MM.1S (cell line): ENCODE data around the gene MOCS2.

Experiments used
- EZH2 ChIP-seq: fragments of 300-600 bp; sonication (generic); optimal IDR thresholded peaks from 2 replicates; pipeline ENCODE3; 2017; ENCODE audit warnings: low read depth, mild to moderate bottlenecking, antibody characterized with exemption, low read length, mixed read lengths
- TF ChIP-seq, protein P1 (sequence below): fragments of 300-600 bp; sonication (generic); IDR thresholded peaks from 2 replicates; pipeline ENCODE4 v1.5.1; 2016; ENCODE audit warnings: antibody characterized with exemption, low read length, mixed read lengths

DNA sequence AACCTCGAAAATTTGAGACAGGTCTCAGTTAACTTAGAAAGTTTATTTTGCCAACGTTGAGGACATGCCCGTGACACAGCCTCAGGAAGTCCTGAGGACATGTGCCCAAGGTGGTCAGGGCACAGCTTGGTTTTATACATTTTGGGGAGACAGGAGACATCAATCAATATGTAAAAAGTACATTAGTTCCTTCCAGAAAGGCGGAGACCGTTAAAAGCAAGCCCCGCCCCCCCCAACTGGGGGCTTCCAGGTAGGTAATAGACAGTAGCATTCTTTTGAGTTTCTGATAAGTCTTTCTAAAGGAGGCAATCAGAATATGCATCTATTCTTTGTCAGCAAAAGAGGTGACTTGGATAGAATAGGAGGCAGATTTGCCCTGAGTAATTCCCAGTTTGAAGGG is 599 bp upstream of the MOCS2 start:
- TF ChIP-seq, protein P1, sequence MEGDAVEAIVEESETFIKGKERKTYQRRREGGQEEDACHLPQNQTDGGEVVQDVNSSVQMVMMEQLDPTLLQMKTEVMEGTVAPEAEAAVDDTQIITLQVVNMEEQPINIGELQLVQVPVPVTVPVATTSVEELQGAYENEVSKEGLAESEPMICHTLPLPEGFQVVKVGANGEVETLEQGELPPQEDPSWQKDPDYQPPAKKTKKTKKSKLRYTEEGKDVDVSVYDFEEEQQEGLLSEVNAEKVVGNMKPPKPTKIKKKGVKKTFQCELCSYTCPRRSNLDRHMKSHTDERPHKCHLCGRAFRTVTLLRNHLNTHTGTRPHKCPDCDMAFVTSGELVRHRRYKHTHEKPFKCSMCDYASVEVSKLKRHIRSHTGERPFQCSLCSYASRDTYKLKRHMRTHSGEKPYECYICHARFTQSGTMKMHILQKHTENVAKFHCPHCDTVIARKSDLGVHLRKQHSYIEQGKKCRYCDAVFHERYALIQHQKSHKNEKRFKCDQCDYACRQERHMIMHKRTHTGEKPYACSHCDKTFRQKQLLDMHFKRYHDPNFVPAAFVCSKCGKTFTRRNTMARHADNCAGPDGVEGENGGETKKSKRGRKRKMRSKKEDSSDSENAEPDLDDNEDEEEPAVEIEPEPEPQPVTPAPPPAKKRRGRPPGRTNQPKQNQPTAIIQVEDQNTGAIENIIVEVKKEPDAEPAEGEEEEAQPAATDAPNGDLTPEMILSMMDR, result no peak
- TF ChIP-seq EZH2, result no peak
